NCI-H2227 (cell line): ENCODE data around the gene COX6A1.
"Not testable (repeated sequence)": the region's sequence is repeated elsewhere in the genome, so short reads cannot be mapped to it uniquely, and the experiment has no call there.

ENCODE experiments used
- DNase-seq: peaks from one replicate; lab custom pipeline; 2025; ENCODE audit not compliant: unreplicated experiment; lab: John Stamatoyannopoulos, UW

Gene COX6A1

GRCh38 chr12:120425797-120426196, 12.1 kb upstream of the COX6A1 start:
- no peak for DNase-seq

DNA sequence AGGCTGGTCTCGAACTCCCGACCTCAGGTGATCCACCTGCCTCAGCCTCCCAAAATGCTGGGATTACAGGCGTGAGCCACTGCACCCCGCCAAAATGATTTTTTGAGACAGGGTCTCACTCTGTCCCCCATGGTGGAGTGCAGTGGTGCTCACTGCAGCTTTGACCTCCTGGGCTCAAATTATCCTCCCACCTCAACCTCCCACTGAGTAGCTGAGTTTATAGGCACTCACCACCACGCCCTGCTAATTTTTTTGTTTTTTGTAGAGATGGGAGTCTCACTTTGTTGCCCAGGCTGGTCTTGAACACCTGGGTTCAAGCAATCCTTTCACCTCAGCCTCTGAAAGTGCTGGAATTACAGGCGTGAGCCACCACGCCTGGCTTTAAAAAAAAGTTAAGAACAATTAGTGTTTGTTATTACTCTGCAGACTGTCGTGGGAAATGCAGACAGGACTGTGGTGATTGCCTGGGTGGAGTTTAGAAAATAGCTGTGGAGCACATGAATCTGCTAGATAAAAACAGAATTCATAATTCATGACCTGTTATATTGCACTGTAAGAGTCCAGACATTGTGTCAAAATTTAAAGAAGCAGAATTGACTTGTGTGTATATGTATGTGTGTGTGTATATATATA, 9.2 kb upstream of the COX6A1 start:
- no peak for DNase-seq

DNA sequence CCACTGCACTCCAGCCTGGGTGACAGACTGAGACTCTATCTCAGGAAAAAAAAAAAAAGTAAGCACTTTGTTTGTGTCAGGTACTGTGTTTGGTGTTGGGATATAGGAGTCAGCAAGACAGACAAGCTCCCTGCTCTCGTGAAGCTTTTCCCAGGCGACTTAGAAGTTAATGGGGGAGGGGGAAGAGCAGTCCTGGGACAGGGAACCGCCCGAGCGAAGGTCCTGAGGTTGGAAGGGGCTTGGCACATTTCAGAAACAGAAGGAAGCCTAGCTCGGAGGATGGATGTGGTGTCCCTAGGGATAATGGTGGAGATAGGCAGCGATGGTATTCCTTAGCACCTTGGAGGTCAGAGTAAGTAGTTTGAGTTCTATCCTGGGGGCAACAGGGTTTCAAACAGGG, 8.5 kb upstream of the COX6A1 start:
- no peak for DNase-seq

- DNase-seq = no peak
Measured at GRCh38 chr12:120432772-120433525, 5.0 kb upstream of the COX6A1 start.

DNA sequence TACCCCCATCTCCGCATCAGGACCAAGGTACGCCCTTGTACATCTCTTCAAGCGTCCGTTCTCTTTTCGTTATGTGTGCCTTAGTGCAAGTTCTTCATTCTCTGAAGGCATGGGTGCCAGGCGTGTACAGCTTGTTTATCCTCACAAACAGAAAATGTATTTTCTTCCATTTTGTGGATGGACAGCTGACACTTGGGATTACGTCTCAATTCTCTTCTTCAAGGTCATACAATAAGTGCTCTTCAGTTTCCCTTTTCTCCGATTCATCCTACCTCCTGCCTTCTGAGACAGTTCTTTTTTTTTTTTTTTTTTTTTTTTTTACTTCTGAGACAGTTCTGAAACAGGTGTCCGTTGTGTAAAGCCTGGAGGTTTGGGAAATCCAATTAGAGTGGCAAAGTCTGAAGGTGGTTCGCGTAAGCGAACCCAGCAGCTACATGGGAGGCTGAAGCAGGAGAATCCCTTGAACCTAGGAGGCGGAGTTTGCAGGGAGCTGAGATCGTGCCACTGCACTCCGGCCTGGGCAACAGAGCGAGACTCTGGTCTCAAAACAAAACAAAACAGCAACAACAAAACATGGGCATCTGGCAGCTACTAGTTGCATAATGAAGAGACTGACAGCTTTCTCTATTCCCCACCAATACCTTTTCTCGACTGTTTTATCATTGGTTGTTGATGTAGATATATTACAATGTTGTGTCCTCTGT, 734 bp downstream of the COX6A1 start:
- no peak for DNase-seq

- peak; percentile 80 for DNase-seq
Measured at GRCh38 chr12:120439646-120440247, 1.8 kb downstream of the COX6A1 start.

GRCh38 chr12:120444676-120445075, 6.8 kb downstream of the COX6A1 start:
- DNase-seq = no peak

DNA sequence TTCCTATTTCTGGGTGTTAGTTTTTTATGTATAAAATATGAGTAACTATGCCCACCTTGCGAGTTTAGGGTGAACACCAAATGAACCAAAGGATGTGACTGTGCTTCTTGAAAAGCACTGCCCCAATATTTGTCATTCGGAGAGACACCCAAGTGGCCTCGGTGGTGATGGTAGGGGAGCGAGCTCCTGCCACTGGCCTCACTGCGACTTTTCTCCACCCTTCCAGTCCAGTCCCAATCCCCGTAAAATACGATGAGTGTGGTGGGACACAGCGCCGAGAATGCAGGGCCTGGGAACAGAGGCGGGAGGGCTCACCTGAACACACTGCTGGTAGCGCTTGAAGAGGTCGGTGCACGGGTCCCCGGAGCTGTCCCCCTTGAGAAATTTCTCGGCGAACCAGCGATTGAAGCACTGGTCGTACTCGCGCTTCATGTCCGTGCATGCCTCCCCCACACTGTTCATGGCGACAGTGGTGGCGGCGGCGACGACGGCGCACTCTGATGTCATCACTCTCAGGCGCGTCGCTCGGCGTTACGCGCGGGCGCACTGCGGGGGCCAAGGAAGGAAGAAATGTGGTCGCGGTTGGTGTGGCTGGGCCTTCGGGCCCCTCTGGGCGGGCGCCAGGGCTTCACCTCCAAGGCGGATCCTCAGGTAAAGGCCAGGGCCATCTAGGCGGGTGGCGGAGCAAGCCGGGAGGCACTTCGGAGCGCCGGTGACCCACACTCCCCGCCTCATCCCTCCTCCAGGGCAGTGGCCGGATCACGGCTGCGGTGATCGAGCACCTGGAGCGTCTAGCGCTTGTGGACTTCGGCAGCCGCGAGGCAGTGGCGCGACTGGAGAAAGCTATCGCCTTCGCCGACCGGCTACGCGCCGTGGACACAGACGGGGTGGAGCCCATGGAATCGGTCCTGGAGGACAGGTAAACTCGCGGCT, 8.3 kb downstream of the COX6A1 start, which contains the start of the genes GATC and TRIAP1:
GATC (plus strand) TSS at position 534 of the 933 bp plus-strand sequence; CDS start at position 571, 37 bp downstream.
TRIAP1 (minus strand) TSS at position 474 of the 933 bp plus-strand sequence; CDS start at position 462, 12 bp downstream.
- peak; percentile 93 for DNase-seq

GRCh38 chr12:120446844-120447178, 8.9 kb downstream of the COX6A1 start:
- DNase-seq = not testable (repeated sequence)

- DNase-seq = no peak
Measured at GRCh38 chr12:120447992-120448391, 10.1 kb downstream of the COX6A1 start.

GRCh38 chr12:120452524-120452923, 14.6 kb downstream of the COX6A1 start:
- not testable (repeated sequence) for DNase-seq

DNA sequence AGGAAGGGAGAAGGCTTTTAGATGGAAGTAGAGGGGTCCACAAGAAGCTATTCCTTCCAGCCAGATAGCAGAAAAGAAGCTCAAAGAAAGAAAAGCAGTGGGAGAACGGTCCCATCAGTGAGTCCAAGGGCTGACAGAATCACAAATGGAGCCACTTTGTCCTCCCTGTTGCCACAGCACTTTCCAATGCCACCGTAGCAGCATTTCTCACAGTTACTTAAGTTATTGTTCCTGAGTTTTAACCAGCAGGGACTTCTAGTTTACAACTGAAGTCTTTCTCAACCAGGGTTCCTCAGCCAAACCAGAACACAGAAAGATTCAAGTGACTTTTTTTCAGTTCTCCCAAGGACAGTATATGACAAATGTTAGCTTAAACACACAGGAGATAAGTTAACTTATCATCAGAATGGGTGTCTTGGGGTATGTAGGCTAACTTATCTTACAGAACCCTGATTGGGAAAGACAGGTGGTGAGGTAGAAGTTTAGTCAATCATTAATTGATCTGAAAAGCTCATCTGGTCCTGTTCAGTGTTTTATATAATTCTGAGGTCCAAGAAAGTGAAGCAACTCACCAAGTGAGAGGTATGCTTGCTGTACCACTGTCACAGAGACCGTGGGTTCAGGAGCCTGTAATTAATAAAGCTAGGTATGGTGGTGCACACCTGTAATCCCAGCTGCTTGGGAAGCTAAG, 15.3 kb downstream of the COX6A1 start:
- DNase-seq = no peak

DNA sequence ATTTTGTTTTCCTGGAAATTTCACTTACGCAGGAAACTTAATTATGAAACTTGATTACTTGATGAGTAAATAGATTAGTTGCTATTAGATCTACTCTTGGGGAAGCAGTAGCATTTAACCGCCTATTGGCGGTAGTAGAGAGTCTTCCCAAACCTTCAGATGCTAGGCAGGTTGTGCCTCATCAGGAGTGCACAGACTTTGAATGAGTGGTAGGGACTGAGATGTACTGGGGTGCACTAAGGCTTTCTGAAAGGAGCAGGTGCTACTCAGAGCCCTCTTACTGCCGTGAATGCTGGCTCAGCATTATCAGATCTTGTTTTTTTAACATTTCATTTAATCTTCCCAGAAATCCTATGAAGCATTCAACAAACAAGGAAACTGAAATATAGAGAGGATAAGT, 16.1 kb downstream of the COX6A1 start:
- DNase-seq = no peak

GRCh38 chr12:120455302-120455701, 17.4 kb downstream of the COX6A1 start:
- no peak for DNase-seq

GRCh38 chr12:120457133-120457532, 19.2 kb downstream of the COX6A1 start:
- DNase-seq = no peak

GRCh38 chr12:120460157-120460556, 22.2 kb downstream of the COX6A1 start:
- DNase-seq = no peak

DNA sequence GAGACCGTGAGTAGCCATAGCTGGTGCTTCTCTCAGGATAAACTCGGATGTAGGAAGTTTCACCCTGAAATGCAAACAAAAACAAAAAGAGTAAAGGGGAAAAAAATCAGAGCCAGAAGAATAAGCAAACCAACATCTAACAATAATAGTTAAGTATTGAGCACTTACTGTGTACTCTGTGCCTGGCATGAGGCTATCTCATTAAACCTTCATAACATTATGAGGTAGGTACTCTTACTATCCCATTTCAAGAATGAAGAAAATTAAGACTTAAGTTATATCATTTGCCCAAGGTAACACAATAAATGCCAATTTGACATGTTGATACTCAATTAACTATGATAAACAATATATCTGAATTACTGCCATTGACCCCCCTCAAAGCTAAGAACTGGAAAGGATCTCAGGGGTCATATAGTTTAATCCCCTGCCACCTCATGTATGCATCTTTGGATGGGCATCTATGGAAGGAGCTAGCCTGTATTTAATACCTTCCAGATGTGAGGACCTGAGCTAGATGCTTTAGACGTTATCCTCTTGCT, 24.3 kb downstream of the COX6A1 start:
- DNase-seq = no peak

DNA sequence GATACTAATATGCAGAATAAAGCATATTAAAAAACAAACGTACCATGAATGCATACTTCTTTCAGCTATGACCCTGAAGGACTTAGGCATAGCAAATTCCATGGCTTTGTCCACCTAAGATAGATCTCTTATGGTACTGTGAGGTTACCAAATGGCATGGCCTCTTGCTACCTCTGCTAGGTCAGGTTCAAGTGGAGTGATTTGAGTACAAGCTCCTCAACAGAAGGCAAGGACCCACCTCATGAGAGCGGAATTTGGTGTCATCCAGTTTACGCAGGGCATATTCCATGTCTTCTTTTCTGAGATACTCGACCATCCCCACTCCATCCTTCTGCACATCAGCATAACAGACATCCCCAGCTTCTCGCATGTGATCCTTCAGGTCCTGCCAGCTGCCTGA, 25.8 kb downstream of the COX6A1 start:
- DNase-seq = no peak

DNA sequence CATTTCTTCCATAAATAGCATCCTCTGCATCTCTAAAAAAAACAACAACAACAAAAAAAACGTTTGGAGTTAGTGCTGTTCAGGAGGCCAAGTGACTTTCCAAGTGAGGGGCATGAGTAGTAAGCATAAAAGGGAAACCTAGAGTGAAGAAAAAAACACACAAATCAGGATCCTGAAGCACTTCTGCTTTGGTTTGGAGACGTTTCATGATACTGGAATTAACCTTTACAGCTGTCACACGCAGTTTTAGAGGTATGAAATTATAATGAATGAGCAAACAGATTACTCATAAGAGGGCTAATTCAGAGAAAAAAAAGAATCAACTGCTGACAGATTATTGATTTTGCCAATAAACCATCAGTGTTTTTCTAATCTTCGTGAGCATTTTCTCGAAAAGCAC, 27.8 kb downstream of the COX6A1 start:
- DNase-seq = no peak
